Thyroid gland (tissue), 4 donors: Measurements from ENCODE around the gene NCS1.

Experiments used
- POLR2A ChIP-seq, 2 donors: fragments of 450-650 bp; IDR thresholded peaks; one replicate each; pipeline ENCODE4 v1.6.1; 2017; ENCODE audit warnings: antibody characterized with exemption in 2 of 2, mild to moderate bottlenecking in 2 of 2, moderate library complexity in 1 of 2
- TF ChIP-seq, protein P1 (sequence below), 6 experiments: fragments of 200-600 bp in 3 of 6; fragments of 450-650 bp in 3 of 6; sonication (generic) in 3 of 6; IDR thresholded peaks; one replicate each; pipeline ENCODE4 v1.5.1; 2016 to 2019; ENCODE audit warnings: antibody characterized with exemption in 6 of 6, mild to moderate bottlenecking in 2 of 6, inconsistent platforms in 1 of 6, moderate library complexity in 1 of 6

DNA sequence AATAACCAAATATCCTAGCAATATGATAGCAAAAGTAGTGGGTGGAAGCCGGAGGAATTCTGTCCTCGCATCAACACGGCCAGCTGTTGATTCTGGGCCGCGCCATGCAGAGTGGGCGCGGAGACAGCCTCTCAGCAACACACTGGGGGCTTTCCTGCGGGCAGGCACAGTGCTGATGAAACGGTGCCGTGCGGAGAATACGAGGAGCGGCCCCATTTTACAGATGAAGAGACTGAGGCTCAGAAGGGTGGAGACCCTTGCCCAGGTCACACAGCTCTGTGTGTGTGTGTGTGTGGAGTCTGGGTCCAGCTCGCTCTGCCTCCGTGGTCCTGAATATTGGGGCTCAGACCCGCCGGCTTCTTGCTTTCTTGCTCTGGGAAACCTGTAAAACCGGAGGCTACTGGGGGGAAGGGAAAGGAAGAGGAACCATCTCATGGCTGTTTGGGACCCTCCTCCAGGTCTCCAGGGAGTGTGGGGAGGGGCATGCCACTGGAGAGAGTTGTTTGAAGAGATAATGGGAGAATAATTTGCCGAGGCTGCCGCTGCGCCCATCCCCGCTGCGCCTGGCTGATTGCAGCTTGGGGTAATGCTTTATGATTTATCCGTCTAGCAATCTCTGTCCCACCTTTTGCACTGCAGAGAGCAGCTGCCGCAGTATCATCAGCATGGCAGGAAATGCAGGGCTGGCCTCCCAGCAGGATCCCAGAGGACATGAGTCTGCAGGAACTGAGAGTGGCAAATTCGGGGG, 36.6 kb downstream of the NCS1 start:
- TF ChIP-seq, protein P1, sequence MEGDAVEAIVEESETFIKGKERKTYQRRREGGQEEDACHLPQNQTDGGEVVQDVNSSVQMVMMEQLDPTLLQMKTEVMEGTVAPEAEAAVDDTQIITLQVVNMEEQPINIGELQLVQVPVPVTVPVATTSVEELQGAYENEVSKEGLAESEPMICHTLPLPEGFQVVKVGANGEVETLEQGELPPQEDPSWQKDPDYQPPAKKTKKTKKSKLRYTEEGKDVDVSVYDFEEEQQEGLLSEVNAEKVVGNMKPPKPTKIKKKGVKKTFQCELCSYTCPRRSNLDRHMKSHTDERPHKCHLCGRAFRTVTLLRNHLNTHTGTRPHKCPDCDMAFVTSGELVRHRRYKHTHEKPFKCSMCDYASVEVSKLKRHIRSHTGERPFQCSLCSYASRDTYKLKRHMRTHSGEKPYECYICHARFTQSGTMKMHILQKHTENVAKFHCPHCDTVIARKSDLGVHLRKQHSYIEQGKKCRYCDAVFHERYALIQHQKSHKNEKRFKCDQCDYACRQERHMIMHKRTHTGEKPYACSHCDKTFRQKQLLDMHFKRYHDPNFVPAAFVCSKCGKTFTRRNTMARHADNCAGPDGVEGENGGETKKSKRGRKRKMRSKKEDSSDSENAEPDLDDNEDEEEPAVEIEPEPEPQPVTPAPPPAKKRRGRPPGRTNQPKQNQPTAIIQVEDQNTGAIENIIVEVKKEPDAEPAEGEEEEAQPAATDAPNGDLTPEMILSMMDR (IDR thresholded peaks at IDR 0.05): no peak
- no peak for TF ChIP-seq POLR2A (IDR thresholded peaks at IDR 0.05)
